Measurements from ENCODE around the gene GPATCH3. TPM values are rescaled to one million over a fixed set of nuclear protein-coding genes. Genes with fewer than 3 reads are reported as not detected.

GPATCH3 gene
- total and polyA plus RNA-seq, 2 of the 8 experiments (the other 6 are each of a cell fraction or from before 2014, with no cell fraction given): 7.9 to 17.4 TPM

DNA sequence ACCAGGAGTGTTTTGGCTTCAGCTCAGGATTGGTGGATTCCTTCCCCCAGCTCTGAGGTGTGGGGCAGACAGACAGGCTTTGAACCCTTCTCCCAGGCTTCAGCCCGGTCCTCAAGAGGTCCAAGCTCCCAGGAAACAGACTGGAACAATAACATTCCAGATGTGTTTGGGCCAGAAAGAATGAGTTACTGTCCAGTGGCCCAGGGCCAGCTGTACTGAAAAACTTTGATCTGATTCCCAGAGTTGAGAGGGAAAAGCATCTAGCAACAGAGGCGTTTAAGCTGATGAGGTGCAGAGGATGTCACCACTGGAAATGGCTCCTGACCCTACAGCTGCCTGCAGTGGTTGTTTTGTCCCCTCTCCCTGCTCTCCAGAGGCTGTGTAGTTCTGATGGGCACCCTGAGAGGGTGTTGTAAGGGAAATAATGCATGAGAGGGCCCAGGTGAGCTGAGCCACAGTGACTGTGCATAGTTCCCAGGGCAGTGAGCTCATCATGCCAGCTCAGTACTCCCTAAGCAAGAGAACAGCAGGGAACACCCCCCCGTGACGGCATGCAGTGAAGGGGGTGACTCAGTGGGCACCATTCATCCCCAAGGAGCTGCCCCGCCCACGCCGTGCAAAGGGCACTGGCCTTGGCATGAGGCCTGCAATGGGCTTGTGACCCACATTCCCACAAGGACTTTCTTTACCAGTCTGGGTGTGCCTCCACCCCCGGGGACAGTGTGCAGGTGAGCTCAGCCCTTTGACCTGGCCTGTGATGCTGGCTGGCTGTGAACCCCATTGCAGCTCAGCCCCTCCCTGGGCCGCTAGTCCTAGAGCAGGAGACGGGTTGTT, 51.1 kb downstream of the GPATCH3 start:
- H3K23ac ChIP-seq (ENCODE audit: insufficient read length): no peak overlapping the region
- no peaks in the 10 kb centered on the region for H3K79me2 ChIP-seq (ENCODE audit: control insufficient read depth in 1 of 2, insufficient read depth in 2 of 2, low read length in 2 of 2)
- no peak overlapping the region for H3K56ac ChIP-seq (replicated peaks; ENCODE audit: insufficient read length, low read depth, low read length)
- no peak overlapping the region for H3K9ac ChIP-seq (replicated peaks in 1 of 4; ENCODE audit: extremely low read depth in 1 of 4, low read depth in 3 of 4, low read length in 3 of 4)
- peaks cover 0 to 2% of the 10 kb centered on the region in 2 experiments for H4K20me1 ChIP-seq (replicated peaks in 1 of 2; ENCODE audit: control insufficient read depth in 1 of 2, insufficient read depth in 2 of 2, low read length in 2 of 2)
- H2BK5ac ChIP-seq (ENCODE audit: low read depth, low read length): no peak overlapping the region
- H2BK20ac ChIP-seq (ENCODE audit: low read length): no peak overlapping the region
- H2BK15ac ChIP-seq (ENCODE audit: low read length): no peak overlapping the region
- H2AK5ac ChIP-seq (ENCODE audit: low read depth, low read length): no peak overlapping the region
- H3K27me3 ChIP-seq (replicated peaks in 1 of 4; ENCODE audit: control insufficient read depth in 3 of 4, extremely low read depth in 1 of 4, insufficient read depth in 3 of 4, low read length in 3 of 4): no peaks in the 10 kb centered on the region
- H3K4me2 ChIP-seq (ENCODE audit: insufficient read depth in 1 of 2, low read depth in 2 of 2, low read length in 2 of 2): no peak overlapping the region
- peaks cover 0 to 25% (median 15%) of the 10 kb centered on the region in 4 experiments; a peak in 5 of 8 replicates for H3K36me3 ChIP-seq (ENCODE audit: control insufficient read depth in 2 of 4, insufficient read depth in 4 of 4, low read length in 3 of 4)
- no peaks in the 10 kb centered on the region for H3K23me2 ChIP-seq (ENCODE audit: low read depth, low read length)
- H4K8ac ChIP-seq (ENCODE audit: extremely low read depth, insufficient read depth, low read length): no peak overlapping the region
- no peak for DNase-seq (ENCODE audit: low read depth in 1 of 2, low spot score in 2 of 2)
- no peak overlapping the region for H2AFZ ChIP-seq (ENCODE audit: low read length)
- ChIA-PET CTCF (ENCODE audit: partially characterized antibody) (interaction anchor here (0.5 to 4.6 kb wide), 20 partner anchors 12 to 246 kb away, joined by 3 to 57 read pairs (median 5); no protein-coding TSS in a partner anchor), POLR2A (ENCODE audit: partially characterized antibody) (interaction anchor here (1.2 to 1.5 kb wide), 2 partner anchors 10 to 51 kb away, joined by 4 to 5 read pairs; partner anchors contain the start of gene GPATCH3)
- H4K91ac ChIP-seq (replicated peaks; ENCODE audit: insufficient read length, low read length): no peak overlapping the region
- H3K79me1 ChIP-seq (ENCODE audit: low read depth, low read length): no peaks in the 10 kb centered on the region
- FAIRE-seq: no peak
- peaks cover 0 to 4% (median 1%) of the 10 kb centered on the region in 4 experiments; a peak in 2 of 7 replicates for H3K4me1 ChIP-seq (replicated peaks in 1 of 4; ENCODE audit: control insufficient read depth in 3 of 4, insufficient read depth in 4 of 4, low read length in 3 of 4)
- H3K9me3 ChIP-seq (ENCODE audit: insufficient read depth in 2 of 2, low read depth in 1 of 2, low read length in 1 of 2): no peaks in the 10 kb centered on the region
- TF ChIP-seq SP2 (IDR thresholded peaks at IDR 0.05; ENCODE audit: low read length) (no peak), HDAC6 (IDR thresholded peaks at IDR 0.05; ENCODE audit: low read depth, low read length) (no peak), CHD1 (IDR thresholded peaks at IDR 0.05; ENCODE audit: low read depth, low read length) (no peak), ZNF274 (IDR thresholded peaks at IDR 0.05; ENCODE audit: borderline replicate concordance, extremely low read depth, low read length) (no peak), CTBP2 (IDR thresholded peaks at IDR 0.05; ENCODE audit: borderline replicate concordance, insufficient read depth, insufficient read length, low read length) (no peak), EGR1 (IDR thresholded peaks at IDR 0.05; ENCODE audit: borderline replicate concordance, low read depth, low read length) (no peak)
- no peak overlapping the region for H3K14ac ChIP-seq (ENCODE audit: insufficient read length)
- no peak overlapping the region for H3K27ac ChIP-seq (ENCODE audit: low read depth, low read length)
- no peak overlapping the region for H3K4ac ChIP-seq (replicated peaks; ENCODE audit: insufficient read length, low read depth, low read length)
- H3K18ac ChIP-seq (ENCODE audit: extremely low read depth, low read length): no peak overlapping the region
- WGBS, 2 experiments (ENCODE audit: extremely low coverage in 1 of 2, insufficient coverage in 1 of 2, insufficient read length in 1 of 2, insufficient replicate concordance in 2 of 2, low coverage in 1 of 2, low lambda C conversion rate in 2 of 2, missing lambda C conversion rate in 1 of 2): 87% methylated on average over 10 of the region's 10 CpGs; no CpG with 5 or more reads in 1 of the 2 experiments
- H4K5ac ChIP-seq (ENCODE audit: insufficient read length, low read depth, low read length): no peak overlapping the region
- H2BK12ac ChIP-seq (ENCODE audit: low read depth, low read length): no peak overlapping the region
- H3K4me3 ChIP-seq (ENCODE audit: extremely low read depth in 1 of 4, insufficient read depth in 2 of 4, low read depth in 3 of 4, low read length in 4 of 4): no peak overlapping the region
- H2BK120ac ChIP-seq (replicated peaks; ENCODE audit: low read depth, low read length): no peak overlapping the region

Measured in H1 (cell line).